HCT116 (cell line): ENCODE results near the gene ACOT7. TPM values are rescaled to one million over a fixed set of nuclear protein-coding genes. Genes with fewer than 3 reads are reported as not detected.

Source experiments
- ATAC-seq: fragments of 200-7000 bp; cut with Tn5 transposase; 2 replicates; pipeline ENCODE4 v1.9.1; 2020; ENCODE audit warnings: mild to moderate bottlenecking, moderate library complexity
- BruUV-seq: library from RNA; stranded (reverse); fragments of 400-500 nt; replicated peaks from 2 replicates; lab custom pipeline; 2021; lab: Mats Ljungman, UMichigan
- CTCF ChIA-PET: fragments of 300-600 bp; sonication (Branson Sonifier 250); formaldehyde crosslinking; loops from one replicate; lab custom pipeline; 2021; ENCODE audit warnings: antibody characterized with exemption; lab: Charles Lee
- POLR2A ChIA-PET: fragments of 300-600, 350-600 bp; sonication (Branson Sonifier 250); formaldehyde crosslinking; loops from one replicate; lab custom pipeline; 2021; ENCODE audit warnings: antibody characterized with exemption; lab: Charles Lee
- RAD21 ChIA-PET, 2 experiments: fragments of 300-600 bp; sonication (Branson Sonifier 250); formaldehyde crosslinking; loops; one replicate each; lab custom pipeline; 2023; ENCODE audit warnings: low total read pairs in 2 of 2; ENCODE audit not compliant: uncharacterized antibody in 2 of 2, unreplicated experiment in 2 of 2, low non-redundant PET in 1 of 2; lab: Charles Lee
- DNase-seq: peaks from one replicate; pipeline ENCODE4 v3.0.0-alpha.2; 2010; ENCODE audit warnings: low read depth, low spot score
- H2AFZ ChIP-seq: fragments of 200-600 bp; shearing (Covaris generic), sonication (generic); 2 replicates; pipeline ENCODE4 v1.6.1; 2017; ENCODE audit warnings: low read depth, mixed run types, mixed read lengths, antibody characterized with exemption, low read length; ENCODE audit not compliant: poor library complexity, severe bottlenecking
- H3K27ac ChIP-seq: 2 replicates; pipeline ENCODE4 v1.5.1; 2012; ENCODE audit warnings: low read depth, low read length
- H3K27me3 ChIP-seq: fragments of 200-600 bp; sonication (generic); 2 replicates; pipeline ENCODE4 v1.6.1; 2016; ENCODE audit warnings: mixed run types, low read length, mixed read lengths; ENCODE audit not compliant: insufficient read depth
- H3K36me3 ChIP-seq, 2 experiments: fragments of 200-500 bp in 1 of 2; fragments of 200-600 bp in 1 of 2; sonication (Bioruptor generic) in 1 of 2; sonication (generic) in 1 of 2; 2 replicates each; pipeline versions ENCODE4 v1.5.1 to v1.6.1; 2014 to 2016; ENCODE audit warnings: low read length in 2 of 2, inconsistent platforms in 1 of 2, mixed read lengths in 1 of 2, mixed run types in 1 of 2; ENCODE audit not compliant: insufficient read depth in 2 of 2, control insufficient read depth in 1 of 2
- H3K4me1 ChIP-seq, 2 experiments: fragments of 200-600 bp in 1 of 2; sonication (generic) in 1 of 2; 2 replicates each; pipeline versions ENCODE4 v1.5.1 to v1.6.1; 2012 to 2017; ENCODE audit warnings: low read length in 2 of 2, inconsistent platforms in 1 of 2, mild to moderate bottlenecking in 1 of 2, mixed read lengths in 1 of 2, mixed run types in 1 of 2, moderate library complexity in 1 of 2; ENCODE audit not compliant: insufficient read depth in 2 of 2, control insufficient read depth in 1 of 2
- H3K4me2 ChIP-seq: fragments of 200-600 bp; sonication (generic); 2 replicates; pipeline ENCODE4 v1.6.1; 2017; ENCODE audit warnings: mixed run types, low read length, mixed read lengths
- H3K4me3 ChIP-seq, 2 experiments: fragments of 200-600 bp in 1 of 2; sonication (generic) in 1 of 2; replicated peaks in 1 of 2; 2 replicates each; pipeline ENCODE4 v1.5.1; 2011 to 2016; ENCODE audit warnings: low read length in 2 of 2, control low read depth in 1 of 2, low read depth in 1 of 2, mild to moderate bottlenecking in 1 of 2, mixed read lengths in 1 of 2, mixed run types in 1 of 2
- H3K79me2 ChIP-seq: fragments of 200-600 bp; sonication (generic); 2 replicates; pipeline ENCODE4 v1.6.1; 2017; ENCODE audit warnings: mild to moderate bottlenecking, mixed run types, low read length, moderate library complexity, mixed read lengths; ENCODE audit not compliant: insufficient read depth
- H3K9ac ChIP-seq: fragments of 200-600 bp; sonication (generic); 2 replicates; pipeline ENCODE4 v1.6.1; 2016; ENCODE audit warnings: low read length, mixed read lengths
- H3K9me2 ChIP-seq: fragments of 200-600 bp; sonication (generic), shearing (Covaris generic); 2 replicates; pipeline ENCODE4 v1.6.1; 2017; ENCODE audit warnings: mixed run types, mild to moderate bottlenecking, moderate library complexity; ENCODE audit not compliant: insufficient read depth
- H3K9me3 ChIP-seq, 2 experiments: fragments of 200-500 bp in 1 of 2; fragments of 200-600 bp in 1 of 2; sonication (Bioruptor generic) in 1 of 2; sonication (generic) in 1 of 2; 2 replicates each; pipeline ENCODE4 v1.6.1; 2014 to 2017; ENCODE audit warnings: low read length in 2 of 2, mixed read lengths in 2 of 2, inconsistent platforms in 1 of 2, low read depth in 1 of 2, mild to moderate bottlenecking in 1 of 2, mixed run types in 1 of 2, moderate library complexity in 1 of 2; ENCODE audit not compliant: control insufficient read depth in 1 of 2, insufficient read depth in 1 of 2
- H4K20me1 ChIP-seq: fragments of 200-600 bp; sonication (generic), shearing (Covaris generic); 2 replicates; pipeline ENCODE4 v1.6.1; 2017; ENCODE audit warnings: mixed run types, mild to moderate bottlenecking, moderate library complexity; ENCODE audit not compliant: insufficient read depth
- EGR1 ChIP-seq: IDR thresholded peaks from 2 replicates; pipeline ENCODE4 v1.6.1; 2012; ENCODE audit warnings: low read depth
- ELF1 ChIP-seq: IDR thresholded peaks from 2 replicates; pipeline ENCODE4 v1.6.1; 2012; ENCODE audit warnings: low read depth, borderline replicate concordance
- EZH2 ChIP-seq: fragments of 200-600 bp; sonication (generic); IDR thresholded peaks from 2 replicates; pipeline ENCODE4 v1.6.1; 2017; ENCODE audit warnings: antibody characterized with exemption, mixed run types
- EZH2phosphoT487 ChIP-seq: fragments of 200-600 bp; IDR thresholded peaks from 2 replicates; pipeline ENCODE4 v1.6.1; 2018; ENCODE audit warnings: antibody characterized with exemption, borderline replicate concordance
- JUND ChIP-seq: IDR thresholded peaks from 2 replicates; pipeline ENCODE4 v1.6.1; 2012
- SP1 ChIP-seq: IDR thresholded peaks from 2 replicates; pipeline ENCODE4 v1.6.1; 2012; ENCODE audit warnings: low read depth
- SRF ChIP-seq: IDR thresholded peaks from 2 replicates; pipeline ENCODE4 v1.6.1; 2012; ENCODE audit warnings: low read depth
- YY1 ChIP-seq: IDR thresholded peaks from 2 replicates; pipeline ENCODE4 v1.6.1; 2011; ENCODE audit warnings: low read length, low read depth, moderate library complexity, mild to moderate bottlenecking; ENCODE audit not compliant: insufficient replicate concordance; ENCODE audit errors: extremely low read depth
- ZNF274 ChIP-seq: fragments of 200-500 bp; sonication (Bioruptor generic); IDR thresholded peaks from 2 replicates; pipeline ENCODE4 v1.6.1; 2014; ENCODE audit warnings: mild to moderate bottlenecking, low read depth, low read length, inconsistent platforms
- intact Hi-C: fragments of 100-400 bp; cut with micrococcal nuclease; formaldehyde crosslinking; loops from 2 replicates; pipeline ENCODE4 v1.10.0; 2022
- total RNA-seq: library from RNA; stranded (reverse); gene quantifications from one replicate; pipeline ENCODE4 v1.2.1, GENCODE V29; 2021; ENCODE audit not compliant: unreplicated experiment
- TF ChIP-seq, protein P1 (sequence below): IDR thresholded peaks from 2 replicates; pipeline ENCODE4 v1.6.1; 2012
- TF ChIP-seq, protein P2 (sequence below): IDR thresholded peaks from 2 replicates; pipeline ENCODE4 v1.6.1; 2011; ENCODE audit warnings: mild to moderate bottlenecking, low read length, moderate library complexity; ENCODE audit not compliant: insufficient replicate concordance; ENCODE audit errors: extremely low read depth
- TF ChIP-seq, protein P3 (sequence below), 3 experiments: fragments of 200-600 bp in 1 of 3; sonication (generic) in 1 of 3; IDR thresholded peaks in 2 of 3; conservative IDR thresholded peaks in 1 of 3; 2 replicates each; pipeline ENCODE4 v1.5.1; 2012 to 2017; ENCODE audit warnings: low read depth in 2 of 3, low read length in 2 of 3, antibody characterized with exemption in 1 of 3, borderline replicate concordance in 1 of 3, control low read depth in 1 of 3, mild to moderate bottlenecking in 1 of 3, mixed read lengths in 1 of 3, mixed run types in 1 of 3, moderate library complexity in 1 of 3; ENCODE audit not compliant: insufficient read depth in 1 of 3
- TF ChIP-seq, protein P4 (sequence below): IDR thresholded peaks from 2 replicates; pipeline ENCODE4 v1.6.1; 2012; ENCODE audit warnings: low read depth

The ACOT7 gene
- total RNA-seq, 1 experiment from 2014 or later: 162 TPM

DNA sequence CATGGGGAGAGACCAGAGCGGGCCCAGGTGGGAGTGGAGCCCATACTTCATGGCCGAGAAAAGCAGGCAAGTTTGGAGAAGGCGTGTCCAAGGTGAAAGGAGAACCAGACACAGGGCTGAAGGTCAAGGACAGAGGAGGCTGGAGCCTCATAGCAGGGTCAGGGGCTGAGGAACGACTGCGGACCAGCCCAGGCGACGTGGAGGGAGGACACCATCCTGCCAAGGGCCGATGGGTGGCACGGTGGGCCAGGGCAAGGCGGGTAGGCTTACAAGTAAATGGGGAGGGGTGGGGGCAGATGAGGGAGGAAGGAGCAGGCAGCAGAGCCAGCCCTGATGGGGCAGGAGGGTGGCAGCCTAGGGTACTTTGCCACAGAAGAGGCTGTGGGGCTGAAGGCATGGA lies 114.5 kb downstream of the ACOT7 start:
- DNase-seq (no peak), ATAC-seq (no peak)
- Histone ChIP-seq H3K9ac (no peak overlapping the region), H3K79me2 (no peaks in the 10 kb centered on the region), H4K20me1 (no peaks in the 10 kb centered on the region), H3K27me3 (no peaks in the 10 kb centered on the region), H3K27ac (no peak overlapping the region), H3K36me3 (no peaks in the 10 kb centered on the region; a peak in 1 of 4 replicates), H3K9me2 (no peaks in the 10 kb centered on the region), H3K4me2 (no peak overlapping the region), H3K4me1 (no peaks in the 10 kb centered on the region), H3K9me3 (no peaks in the 10 kb centered on the region), H2AFZ (no peak overlapping the region), H3K4me3 (no peak overlapping the region)
- BruUV-seq: no TSS peak
- intact Hi-C loops: no loop called here
- ChIA-PET CTCF (no interaction called here), POLR2A (no interaction called here), RAD21 (no interaction called here)
- TF ChIP-seq SRF (no peak), ZNF274 (no peak), JUND (no peak), ELF1 (no peak)

DNA sequence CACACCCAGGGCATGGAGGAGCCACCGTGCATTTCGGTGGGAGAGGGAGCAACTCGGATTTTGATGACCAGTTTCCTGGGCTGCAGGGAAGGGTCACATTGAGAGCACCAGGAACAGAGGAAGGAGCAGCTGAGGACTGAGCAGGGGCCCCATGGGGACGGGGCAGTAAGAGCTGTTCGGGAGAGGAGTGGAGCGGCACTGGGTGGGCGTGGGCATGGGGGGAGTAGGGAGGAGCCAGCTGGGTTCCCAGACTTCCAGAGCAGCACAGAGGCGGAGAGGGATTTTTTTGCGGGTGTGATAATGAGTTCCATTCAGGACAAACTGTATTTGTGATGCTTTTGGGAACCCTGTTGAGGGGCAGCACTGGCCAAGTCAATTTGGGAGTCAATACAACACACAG lies 115.3 kb downstream of the ACOT7 start:
- no peaks in the 10 kb centered on the region for H3K79me2 ChIP-seq
- H3K36me3 ChIP-seq: no peaks in the 10 kb centered on the region; a peak in 1 of 4 replicates
- DNase-seq (no peak), ATAC-seq (no peak)
- H3K9ac ChIP-seq: no peak overlapping the region
- no peaks in the 10 kb centered on the region for H3K27me3 ChIP-seq
- ChIA-PET RAD21 (no interaction called here), CTCF (no interaction called here), POLR2A (no interaction called here)
- H4K20me1 ChIP-seq: no peaks in the 10 kb centered on the region
- H3K4me3 ChIP-seq: no peak overlapping the region
- H3K4me1 ChIP-seq: no peaks in the 10 kb centered on the region
- no peaks in the 10 kb centered on the region for H3K9me3 ChIP-seq
- H3K4me2 ChIP-seq: no peak overlapping the region
- H3K27ac ChIP-seq: no peak overlapping the region
- BruUV-seq: no TSS peak
- H3K9me2 ChIP-seq: no peaks in the 10 kb centered on the region
- H2AFZ ChIP-seq: no peak overlapping the region
- intact Hi-C loops: no loop called here
- TF ChIP-seq, protein P1, sequence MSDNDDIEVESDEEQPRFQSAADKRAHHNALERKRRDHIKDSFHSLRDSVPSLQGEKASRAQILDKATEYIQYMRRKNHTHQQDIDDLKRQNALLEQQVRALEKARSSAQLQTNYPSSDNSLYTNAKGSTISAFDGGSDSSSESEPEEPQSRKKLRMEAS: no peak
- TF ChIP-seq EZH2 (no peak), SP1 (no peak), EGR1 (no peak), YY1 (no peak), ELF1 (no peak), EZH2phosphoT487 (no peak), SRF (no peak)
- TF ChIP-seq, protein P2, sequence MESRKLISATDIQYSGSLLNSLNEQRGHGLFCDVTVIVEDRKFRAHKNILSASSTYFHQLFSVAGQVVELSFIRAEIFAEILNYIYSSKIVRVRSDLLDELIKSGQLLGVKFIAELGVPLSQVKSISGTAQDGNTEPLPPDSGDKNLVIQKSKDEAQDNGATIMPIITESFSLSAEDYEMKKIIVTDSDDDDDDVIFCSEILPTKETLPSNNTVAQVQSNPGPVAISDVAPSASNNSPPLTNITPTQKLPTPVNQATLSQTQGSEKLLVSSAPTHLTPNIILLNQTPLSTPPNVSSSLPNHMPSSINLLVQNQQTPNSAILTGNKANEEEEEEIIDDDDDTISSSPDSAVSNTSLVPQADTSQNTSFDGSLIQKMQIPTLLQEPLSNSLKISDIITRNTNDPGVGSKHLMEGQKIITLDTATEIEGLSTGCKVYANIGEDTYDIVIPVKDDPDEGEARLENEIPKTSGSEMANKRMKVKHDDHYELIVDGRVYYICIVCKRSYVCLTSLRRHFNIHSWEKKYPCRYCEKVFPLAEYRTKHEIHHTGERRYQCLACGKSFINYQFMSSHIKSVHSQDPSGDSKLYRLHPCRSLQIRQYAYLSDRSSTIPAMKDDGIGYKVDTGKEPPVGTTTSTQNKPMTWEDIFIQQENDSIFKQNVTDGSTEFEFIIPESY: no peak
- TF ChIP-seq, protein P3, sequence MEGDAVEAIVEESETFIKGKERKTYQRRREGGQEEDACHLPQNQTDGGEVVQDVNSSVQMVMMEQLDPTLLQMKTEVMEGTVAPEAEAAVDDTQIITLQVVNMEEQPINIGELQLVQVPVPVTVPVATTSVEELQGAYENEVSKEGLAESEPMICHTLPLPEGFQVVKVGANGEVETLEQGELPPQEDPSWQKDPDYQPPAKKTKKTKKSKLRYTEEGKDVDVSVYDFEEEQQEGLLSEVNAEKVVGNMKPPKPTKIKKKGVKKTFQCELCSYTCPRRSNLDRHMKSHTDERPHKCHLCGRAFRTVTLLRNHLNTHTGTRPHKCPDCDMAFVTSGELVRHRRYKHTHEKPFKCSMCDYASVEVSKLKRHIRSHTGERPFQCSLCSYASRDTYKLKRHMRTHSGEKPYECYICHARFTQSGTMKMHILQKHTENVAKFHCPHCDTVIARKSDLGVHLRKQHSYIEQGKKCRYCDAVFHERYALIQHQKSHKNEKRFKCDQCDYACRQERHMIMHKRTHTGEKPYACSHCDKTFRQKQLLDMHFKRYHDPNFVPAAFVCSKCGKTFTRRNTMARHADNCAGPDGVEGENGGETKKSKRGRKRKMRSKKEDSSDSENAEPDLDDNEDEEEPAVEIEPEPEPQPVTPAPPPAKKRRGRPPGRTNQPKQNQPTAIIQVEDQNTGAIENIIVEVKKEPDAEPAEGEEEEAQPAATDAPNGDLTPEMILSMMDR (IDR thresholded peaks at IDR 0.05 in 2 of 3, conservative IDR thresholded peaks at IDR 0.05 in 1 of 3; ENCODE audit: borderline replicate concordance in 1 of 3, insufficient read depth in 1 of 3, low read depth in 2 of 3, low read length in 2 of 3): no peak
- TF ChIP-seq, protein P4, sequence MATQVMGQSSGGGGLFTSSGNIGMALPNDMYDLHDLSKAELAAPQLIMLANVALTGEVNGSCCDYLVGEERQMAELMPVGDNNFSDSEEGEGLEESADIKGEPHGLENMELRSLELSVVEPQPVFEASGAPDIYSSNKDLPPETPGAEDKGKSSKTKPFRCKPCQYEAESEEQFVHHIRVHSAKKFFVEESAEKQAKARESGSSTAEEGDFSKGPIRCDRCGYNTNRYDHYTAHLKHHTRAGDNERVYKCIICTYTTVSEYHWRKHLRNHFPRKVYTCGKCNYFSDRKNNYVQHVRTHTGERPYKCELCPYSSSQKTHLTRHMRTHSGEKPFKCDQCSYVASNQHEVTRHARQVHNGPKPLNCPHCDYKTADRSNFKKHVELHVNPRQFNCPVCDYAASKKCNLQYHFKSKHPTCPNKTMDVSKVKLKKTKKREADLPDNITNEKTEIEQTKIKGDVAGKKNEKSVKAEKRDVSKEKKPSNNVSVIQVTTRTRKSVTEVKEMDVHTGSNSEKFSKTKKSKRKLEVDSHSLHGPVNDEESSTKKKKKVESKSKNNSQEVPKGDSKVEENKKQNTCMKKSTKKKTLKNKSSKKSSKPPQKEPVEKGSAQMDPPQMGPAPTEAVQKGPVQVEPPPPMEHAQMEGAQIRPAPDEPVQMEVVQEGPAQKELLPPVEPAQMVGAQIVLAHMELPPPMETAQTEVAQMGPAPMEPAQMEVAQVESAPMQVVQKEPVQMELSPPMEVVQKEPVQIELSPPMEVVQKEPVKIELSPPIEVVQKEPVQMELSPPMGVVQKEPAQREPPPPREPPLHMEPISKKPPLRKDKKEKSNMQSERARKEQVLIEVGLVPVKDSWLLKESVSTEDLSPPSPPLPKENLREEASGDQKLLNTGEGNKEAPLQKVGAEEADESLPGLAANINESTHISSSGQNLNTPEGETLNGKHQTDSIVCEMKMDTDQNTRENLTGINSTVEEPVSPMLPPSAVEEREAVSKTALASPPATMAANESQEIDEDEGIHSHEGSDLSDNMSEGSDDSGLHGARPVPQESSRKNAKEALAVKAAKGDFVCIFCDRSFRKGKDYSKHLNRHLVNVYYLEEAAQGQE: no peak
